Astrocyte (in vitro differentiated cells and primary cell): ENCODE results near the gene NIF3L1. TPM values are rescaled to one million over a fixed set of nuclear protein-coding genes. Genes with fewer than 3 reads are reported as not detected.

Source experiments
- DNase-seq: peaks from one replicate; pipeline ENCODE4 v3.0.0-alpha.2; 2010; ENCODE audit warnings: low read depth
- FAIRE-seq: peaks from 2 replicates; lab custom pipeline; 2011; peaks lifted over from hg19 to GRCh38; lab: Jason Lieb, UNC
- H2AFZ ChIP-seq: 2 replicates; pipeline ENCODE4 v1.6.0; 2012; ENCODE audit warnings: low read depth, low read length, inconsistent platforms
- H3K27ac ChIP-seq: 2 replicates; pipeline ENCODE4 v1.5.1; 2011; ENCODE audit warnings: low read depth, low read length, inconsistent platforms
- H3K27me3 ChIP-seq: 2 replicates; pipeline ENCODE4 v1.6.0; 2011; ENCODE audit warnings: low read length, inconsistent platforms; ENCODE audit not compliant: insufficient read depth
- H3K36me3 ChIP-seq: 2 replicates; pipeline ENCODE4 v1.5.1; 2011; ENCODE audit warnings: low read length, inconsistent platforms; ENCODE audit not compliant: insufficient read depth
- H3K4me1 ChIP-seq: 2 replicates; pipeline ENCODE4 v1.5.1; 2011; ENCODE audit warnings: low read length, inconsistent platforms; ENCODE audit not compliant: insufficient read depth
- H3K4me2 ChIP-seq: 2 replicates; pipeline ENCODE4 v1.6.0; 2012; ENCODE audit warnings: low read length, inconsistent platforms
- H3K4me3 ChIP-seq: 2 replicates; pipeline ENCODE4 v1.5.1; 2011; ENCODE audit warnings: low read depth, mild to moderate bottlenecking, low read length, inconsistent platforms; ENCODE audit not compliant: insufficient read depth
- H3K79me2 ChIP-seq: 2 replicates; pipeline ENCODE4 v1.6.0; 2012; ENCODE audit warnings: mild to moderate bottlenecking, low read length, inconsistent platforms; ENCODE audit not compliant: insufficient read depth
- H3K9ac ChIP-seq: 2 replicates; pipeline ENCODE4 v1.6.0; 2012; ENCODE audit warnings: mild to moderate bottlenecking, low read length, inconsistent platforms
- H3K9me3 ChIP-seq: 2 replicates; pipeline ENCODE4 v1.5.1; 2012; ENCODE audit warnings: low read depth, mild to moderate bottlenecking, low read length, inconsistent platforms; ENCODE audit not compliant: insufficient read depth
- H4K20me1 ChIP-seq: 2 replicates; pipeline ENCODE4 v1.6.0; 2012; ENCODE audit warnings: low read length, inconsistent platforms; ENCODE audit not compliant: insufficient read depth
- H3K27ac Mint-ChIP-seq: one replicate; pipeline ENCODE4 v1.8.0; 2021; ENCODE audit warnings: mild to moderate bottlenecking, mixed read lengths; ENCODE audit not compliant: unreplicated experiment
- H3K27me3 Mint-ChIP-seq: one replicate; pipeline ENCODE4 v1.8.0; 2021; ENCODE audit warnings: low read depth, mixed read lengths; ENCODE audit not compliant: unreplicated experiment
- H3K36me3 Mint-ChIP-seq: one replicate; pipeline ENCODE4 v1.8.0; 2021; ENCODE audit warnings: low read depth, mixed read lengths; ENCODE audit not compliant: unreplicated experiment
- H3K4me1 Mint-ChIP-seq: one replicate; pipeline ENCODE4 v1.8.0; 2021; ENCODE audit warnings: low read depth, mixed read lengths; ENCODE audit not compliant: unreplicated experiment
- H3K4me3 Mint-ChIP-seq: one replicate; pipeline ENCODE4 v1.8.0; 2021; ENCODE audit warnings: mild to moderate bottlenecking, moderate library complexity, mixed read lengths; ENCODE audit not compliant: unreplicated experiment
- H3K9me3 Mint-ChIP-seq: one replicate; pipeline ENCODE4 v1.8.0; 2021; ENCODE audit warnings: mild to moderate bottlenecking, mixed read lengths; ENCODE audit not compliant: unreplicated experiment
- EZH2 ChIP-seq: IDR thresholded peaks from 2 replicates; pipeline ENCODE4 v1.6.1; 2012; ENCODE audit warnings: mild to moderate bottlenecking, low read length, inconsistent platforms; ENCODE audit not compliant: insufficient read depth
- total RNA-seq: library from RNA; stranded (reverse); gene quantifications from 2 replicates; pipeline ENCODE4 v1.2.1, GENCODE V29; 2021
- TF ChIP-seq, protein P1 (sequence below): IDR thresholded peaks from 2 replicates; pipeline ENCODE4 v1.5.1; 2011; ENCODE audit warnings: low read depth, mild to moderate bottlenecking, inconsistent platforms, low read length, moderate library complexity; ENCODE audit not compliant: insufficient read depth

Gene NIF3L1
- total RNA-seq, 1 donor from 2014 or later: 17.8 TPM

DNA sequence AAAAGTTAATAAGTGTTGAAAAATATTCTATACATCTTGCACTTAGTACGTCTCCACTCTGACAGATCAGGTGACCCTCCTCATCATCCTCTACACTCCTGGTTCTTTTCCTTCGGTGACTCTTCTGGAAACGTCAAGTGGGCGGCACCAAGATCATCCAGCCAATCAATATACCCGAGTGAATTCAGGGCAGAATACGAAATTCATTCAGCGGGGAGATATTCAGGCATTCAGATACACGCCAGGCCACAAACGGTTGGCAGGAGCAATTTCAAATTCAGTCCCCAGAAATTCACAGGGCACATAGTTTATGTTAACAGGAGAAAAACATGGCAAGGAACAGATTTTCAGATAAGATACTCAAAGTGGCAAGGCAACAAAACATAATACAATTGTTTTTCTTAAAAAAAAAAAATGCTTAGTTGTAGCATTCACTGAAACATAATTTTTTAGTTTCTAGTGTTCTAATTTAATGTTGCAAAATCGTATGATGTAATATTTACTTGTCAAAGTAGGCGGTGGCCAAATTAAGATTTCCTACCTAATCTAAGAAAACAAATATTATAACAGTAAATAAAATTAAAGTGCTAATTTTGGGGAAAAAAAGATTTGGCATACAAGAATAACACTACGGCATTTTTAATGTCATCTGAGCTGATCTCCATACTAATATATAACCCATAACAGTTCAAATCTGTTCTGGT lies 28.9 kb upstream of the NIF3L1 start:
- Histone ChIP-seq H2AFZ (no peak overlapping the region), H4K20me1 (peaks cover 85% of the 10 kb centered on the region), H3K4me3 (no peak overlapping the region), H3K9ac (no peak overlapping the region), H3K4me2 (peak overlapping the region; percentile 87), H3K36me3 (peaks cover 53% of the 10 kb centered on the region), H3K27me3 (no peaks in the 10 kb centered on the region), H3K9me3 (no peaks in the 10 kb centered on the region), H3K27ac (no peak overlapping the region), H3K4me1 (peaks cover 30% of the 10 kb centered on the region), H3K79me2 (peaks cover 87% of the 10 kb centered on the region)
- Mint-ChIP-seq H3K36me3 (peaks cover 32% of the 10 kb centered on the region), H3K27ac (peak overlapping the region; percentile 92), H3K4me3 (peak overlapping the region; percentile 98), H3K27me3 (no peaks in the 10 kb centered on the region), H3K9me3 (no peaks in the 10 kb centered on the region), H3K4me1 (peaks cover 16% of the 10 kb centered on the region)
- DNase-seq: peak; percentile 23
- no peak for FAIRE-seq
- no peak for TF ChIP-seq EZH2
- TF ChIP-seq, protein P1, sequence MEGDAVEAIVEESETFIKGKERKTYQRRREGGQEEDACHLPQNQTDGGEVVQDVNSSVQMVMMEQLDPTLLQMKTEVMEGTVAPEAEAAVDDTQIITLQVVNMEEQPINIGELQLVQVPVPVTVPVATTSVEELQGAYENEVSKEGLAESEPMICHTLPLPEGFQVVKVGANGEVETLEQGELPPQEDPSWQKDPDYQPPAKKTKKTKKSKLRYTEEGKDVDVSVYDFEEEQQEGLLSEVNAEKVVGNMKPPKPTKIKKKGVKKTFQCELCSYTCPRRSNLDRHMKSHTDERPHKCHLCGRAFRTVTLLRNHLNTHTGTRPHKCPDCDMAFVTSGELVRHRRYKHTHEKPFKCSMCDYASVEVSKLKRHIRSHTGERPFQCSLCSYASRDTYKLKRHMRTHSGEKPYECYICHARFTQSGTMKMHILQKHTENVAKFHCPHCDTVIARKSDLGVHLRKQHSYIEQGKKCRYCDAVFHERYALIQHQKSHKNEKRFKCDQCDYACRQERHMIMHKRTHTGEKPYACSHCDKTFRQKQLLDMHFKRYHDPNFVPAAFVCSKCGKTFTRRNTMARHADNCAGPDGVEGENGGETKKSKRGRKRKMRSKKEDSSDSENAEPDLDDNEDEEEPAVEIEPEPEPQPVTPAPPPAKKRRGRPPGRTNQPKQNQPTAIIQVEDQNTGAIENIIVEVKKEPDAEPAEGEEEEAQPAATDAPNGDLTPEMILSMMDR: no peak

DNA sequence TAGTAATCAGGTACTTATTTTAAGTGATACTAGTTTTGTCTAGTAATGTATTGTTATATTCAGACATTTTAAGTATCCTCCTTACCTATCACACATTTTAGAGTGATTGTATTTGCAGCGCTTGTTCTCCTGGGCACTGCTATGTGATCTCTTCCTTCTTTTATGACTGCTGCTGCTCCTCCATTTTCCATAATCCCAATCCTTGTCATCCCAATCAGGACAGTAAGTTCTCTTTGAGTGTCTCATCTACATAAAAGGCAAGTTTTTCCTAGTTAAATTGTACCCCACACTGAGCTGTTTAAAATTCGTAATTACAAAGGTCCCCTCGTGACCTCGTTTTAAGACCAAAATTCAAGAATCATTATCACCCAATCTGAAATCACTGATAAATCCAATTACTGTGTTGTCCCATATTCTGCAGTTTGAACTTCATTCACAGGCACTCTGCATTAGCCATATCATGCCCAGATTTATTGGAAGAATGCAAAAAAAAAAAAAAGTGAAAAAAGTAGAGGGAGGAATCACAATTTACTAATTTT lies 27.5 kb upstream of the NIF3L1 start:
- TF ChIP-seq, protein P1: no peak
- TF ChIP-seq EZH2: no peak
- Mint-ChIP-seq H3K27me3 (no peaks in the 10 kb centered on the region), H3K27ac (peak overlapping the region; percentile 22), H3K4me1 (peaks cover 16% of the 10 kb centered on the region), H3K36me3 (peaks cover 27% of the 10 kb centered on the region), H3K9me3 (no peaks in the 10 kb centered on the region), H3K4me3 (peak overlapping the region; percentile 98)
- no peak overlapping the region for H3K27ac ChIP-seq
- H4K20me1 ChIP-seq: peaks cover 74% of the 10 kb centered on the region
- peak overlapping the region; percentile 87 for H3K4me2 ChIP-seq
- no peak for FAIRE-seq
- peaks cover 30% of the 10 kb centered on the region for H3K4me1 ChIP-seq
- peak overlapping the region; percentile 100 for H3K4me3 ChIP-seq
- peak overlapping the region; percentile 100 for H3K9ac ChIP-seq
- H3K27me3 ChIP-seq: no peaks in the 10 kb centered on the region
- peaks cover 47% of the 10 kb centered on the region for H3K36me3 ChIP-seq
- no peak overlapping the region for H2AFZ ChIP-seq
- no peaks in the 10 kb centered on the region for H3K9me3 ChIP-seq
- peaks cover 81% of the 10 kb centered on the region for H3K79me2 ChIP-seq
- DNase-seq: no peak
